ENCODE data around the gene SAFB2. TPM values are rescaled to one million over a fixed set of nuclear protein-coding genes. Genes with fewer than 3 reads are reported as not detected.
A peak's percentile ranks its signal among the peaks of the same experiment; 100 is the strongest.

SAFB2 gene
- total RNA-seq, 1 experiment from 2014 or later = 76.1 TPM

GRCh38 chr19:5664515-5664914 lies 41.9 kb upstream of the SAFB2 start:
- Histone ChIP-seq H3K14ac (ENCODE audit: insufficient read depth, low read length) (no peak overlapping the region), H3K4me2 (ENCODE audit: insufficient read depth, insufficient read length, low read length) (no peak overlapping the region), H3T11ph (ENCODE audit: low read length) (no peak overlapping the region), H4K20me1 (ENCODE audit: control insufficient read depth, insufficient read depth, insufficient read length) (peaks cover 4% of the 10 kb centered on the region), H3K79me2 (ENCODE audit: insufficient read depth, low read length) (no peaks in the 10 kb centered on the region; the same call in 1 of the 2 replicates), H4K91ac (ENCODE audit: insufficient read length, low read depth, low read length) (no peak overlapping the region), H2BK5ac (ENCODE audit: insufficient read length, low read length) (no peak overlapping the region), H3K56ac (ENCODE audit: insufficient read length, low read depth, low read length) (no peak overlapping the region), H3K4me1 (ENCODE audit: insufficient read depth, low read length) (no peaks in the 10 kb centered on the region), H3K9ac (ENCODE audit: extremely low read depth, insufficient read length, low read length) (no peak overlapping the region), H2BK20ac (ENCODE audit: low read depth, low read length, poor library complexity, severe bottlenecking) (no peak overlapping the region), H3K27me3 (ENCODE audit: insufficient read depth, low read length) (no peaks in the 10 kb centered on the region), H2BK15ac (ENCODE audit: low read depth, low read length) (no peak overlapping the region), H2BK12ac (ENCODE audit: insufficient read length, low read depth, low read length) (no peak overlapping the region), H4K8ac (replicated peaks; ENCODE audit: insufficient read length, low read depth, low read length) (no peak overlapping the region), H3K9me3 (ENCODE audit: control insufficient read depth, low read depth, low read length) (no peaks in the 10 kb centered on the region), H4K5ac (ENCODE audit: insufficient read length, low read depth, low read length) (no peak overlapping the region), H3K23ac (ENCODE audit: insufficient read length, low read depth, low read length) (no peak overlapping the region), H3K27ac (ENCODE audit: insufficient read length, low read depth, low read length) (no peak overlapping the region), H3K23me2 (ENCODE audit: insufficient read length, low read depth, low read length, poor library complexity, severe bottlenecking) (no peaks in the 10 kb centered on the region), H2AFZ (ENCODE audit: low read length) (no peak overlapping the region), H2BK120ac (ENCODE audit: low read depth, low read length, poor library complexity, severe bottlenecking) (no peak overlapping the region), H3K18ac (ENCODE audit: insufficient read length, low read depth, low read length) (no peak overlapping the region), H3K79me1 (ENCODE audit: insufficient read depth, low read depth, low read length, poor library complexity, severe bottlenecking) (no peaks in the 10 kb centered on the region), H3K4ac (ENCODE audit: low read depth, low read length) (no peak overlapping the region), H2AK5ac (ENCODE audit: insufficient read length, low read length) (no peak overlapping the region)
- TF ChIP-seq CTCF (conservative IDR thresholded peaks at IDR 0.05) = no peak
- H3K27me3 Mint-ChIP-seq (ENCODE audit: low read depth) = no peaks in the 10 kb centered on the region; the same call in 1 of the 2 replicates
- H3K4me1 Mint-ChIP-seq = peaks cover 7 to 14% of the 10 kb centered on the region in 2 experiments
- H3K4me3 Mint-ChIP-seq = no peak overlapping the region
- peak overlapping the region in 1 of 3 experiments; percentile 77; a peak in 1 of 7 replicates for H3K27ac Mint-ChIP-seq
- H3K36me3 Mint-ChIP-seq (ENCODE audit: insufficient read depth in 1 of 3, low read depth in 3 of 3) = peaks cover 48 to 96% (median 85%) of the 10 kb centered on the region in 3 experiments; a peak in 6 of 7 replicates
- WGBS (ENCODE audit: extremely low coverage, insufficient read length, low lambda C conversion rate) = no CpG with 5 or more reads among the region's 2 CpGs
- no peak for DNase-seq
- H3K9me3 Mint-ChIP-seq = no peaks in the 10 kb centered on the region
